ENCODE data around the gene ZRANB1.

The ZRANB1 gene

GRCh38 chr10:124944982-124945381 is 3.1 kb downstream of the ZRANB1 start:
- no peak for ATAC-seq
- TF ChIP-seq ZNF8 (CRISPR knock-in tag; IDR thresholded peaks at IDR 0.05) (no peak), TSHZ2 (CRISPR knock-in tag; IDR thresholded peaks at IDR 0.05) (no peak), SNAI2 (CRISPR knock-in tag; IDR thresholded peaks at IDR 0.05) (no peak), TOX (CRISPR knock-in tag; IDR thresholded peaks at IDR 0.05; ENCODE audit: borderline replicate concordance) (no peak), ZNF70 (CRISPR knock-in tag; IDR thresholded peaks at IDR 0.05) (no peak), POU6F1 (CRISPR knock-in tag; IDR thresholded peaks at IDR 0.05; ENCODE audit: borderline replicate concordance, low read depth) (no peak)

DNA sequence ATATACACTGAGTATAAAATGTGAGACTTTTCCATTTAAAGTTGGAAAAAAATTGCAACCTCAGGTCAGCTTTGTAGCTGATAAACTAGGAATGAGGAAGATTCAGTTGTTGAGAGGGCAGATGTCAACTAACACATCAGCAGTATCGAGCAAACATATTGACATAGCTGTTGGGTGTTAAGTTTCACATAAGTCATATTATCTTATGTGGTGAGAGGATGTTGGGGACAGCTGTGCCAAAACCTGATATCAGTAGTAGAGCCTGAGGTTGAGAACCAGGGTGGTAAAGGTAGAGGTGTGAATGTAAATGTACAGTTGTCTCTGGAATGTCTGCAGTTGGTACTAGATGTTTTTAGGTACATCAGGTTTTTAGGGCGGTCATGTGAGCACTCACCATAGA is 5.0 kb downstream of the ZRANB1 start:
- no peak for ATAC-seq

More for the DNA sequence above, 5.0 kb downstream of the ZRANB1 start:
- TF ChIP-seq GLIS3 (CRISPR knock-in tag; IDR thresholded peaks at IDR 0.05) (no peak), RARB (CRISPR knock-in tag; IDR thresholded peaks at IDR 0.05) (no peak), PPARA (CRISPR knock-in tag; IDR thresholded peaks at IDR 0.05; ENCODE audit: borderline replicate concordance) (no peak), OSR1 (CRISPR knock-in tag; IDR thresholded peaks at IDR 0.05) (no peak), ARNTL (CRISPR knock-in tag; IDR thresholded peaks at IDR 0.05; ENCODE audit: borderline replicate concordance, low read depth) (no peak), ZC3H10 (CRISPR knock-in tag; IDR thresholded peaks at IDR 0.05) (no peak), ESRRG (CRISPR knock-in tag; IDR thresholded peaks at IDR 0.05) (no peak), TSHZ2 (CRISPR knock-in tag; IDR thresholded peaks at IDR 0.05) (no peak), CSDC2 (CRISPR knock-in tag; IDR thresholded peaks at IDR 0.05) (no peak), PATZ1 (CRISPR knock-in tag; IDR thresholded peaks at IDR 0.05; ENCODE audit: borderline replicate concordance) (no peak), TOX (CRISPR knock-in tag; IDR thresholded peaks at IDR 0.05; ENCODE audit: borderline replicate concordance) (no peak), BACH2 (CRISPR knock-in tag; IDR thresholded peaks at IDR 0.05; ENCODE audit: borderline replicate concordance) (no peak), ZFP3 (CRISPR knock-in tag; IDR thresholded peaks at IDR 0.05) (no peak)
- TF ChIP-seq, protein P1, sequence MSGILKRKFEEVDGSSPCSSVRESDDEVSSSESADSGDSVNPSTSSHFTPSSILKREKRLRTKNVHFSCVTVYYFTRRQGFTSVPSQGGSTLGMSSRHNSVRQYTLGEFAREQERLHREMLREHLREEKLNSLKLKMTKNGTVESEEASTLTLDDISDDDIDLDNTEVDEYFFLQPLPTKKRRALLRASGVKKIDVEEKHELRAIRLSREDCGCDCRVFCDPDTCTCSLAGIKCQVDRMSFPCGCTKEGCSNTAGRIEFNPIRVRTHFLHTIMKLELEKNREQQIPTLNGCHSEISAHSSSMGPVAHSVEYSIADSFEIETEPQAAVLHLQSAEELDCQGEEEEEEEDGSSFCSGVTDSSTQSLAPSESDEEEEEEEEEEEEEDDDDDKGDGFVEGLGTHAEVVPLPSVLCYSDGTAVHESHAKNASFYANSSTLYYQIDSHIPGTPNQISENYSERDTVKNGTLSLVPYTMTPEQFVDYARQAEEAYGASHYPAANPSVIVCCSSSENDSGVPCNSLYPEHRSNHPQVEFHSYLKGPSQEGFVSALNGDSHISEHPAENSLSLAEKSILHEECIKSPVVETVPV (CRISPR knock-in tag; IDR thresholded peaks at IDR 0.05): no peak

Measured in SK-N-SH treated with all-trans-retinoic acid at 6 μM for 48 hours (cell line).